ENCODE measurements around the gene FUT6.
"Not testable (repeated sequence)": the region's sequence is repeated elsewhere in the genome, so short reads cannot be mapped to it uniquely, and the experiment has no call there.

The FUT6 gene

DNA sequence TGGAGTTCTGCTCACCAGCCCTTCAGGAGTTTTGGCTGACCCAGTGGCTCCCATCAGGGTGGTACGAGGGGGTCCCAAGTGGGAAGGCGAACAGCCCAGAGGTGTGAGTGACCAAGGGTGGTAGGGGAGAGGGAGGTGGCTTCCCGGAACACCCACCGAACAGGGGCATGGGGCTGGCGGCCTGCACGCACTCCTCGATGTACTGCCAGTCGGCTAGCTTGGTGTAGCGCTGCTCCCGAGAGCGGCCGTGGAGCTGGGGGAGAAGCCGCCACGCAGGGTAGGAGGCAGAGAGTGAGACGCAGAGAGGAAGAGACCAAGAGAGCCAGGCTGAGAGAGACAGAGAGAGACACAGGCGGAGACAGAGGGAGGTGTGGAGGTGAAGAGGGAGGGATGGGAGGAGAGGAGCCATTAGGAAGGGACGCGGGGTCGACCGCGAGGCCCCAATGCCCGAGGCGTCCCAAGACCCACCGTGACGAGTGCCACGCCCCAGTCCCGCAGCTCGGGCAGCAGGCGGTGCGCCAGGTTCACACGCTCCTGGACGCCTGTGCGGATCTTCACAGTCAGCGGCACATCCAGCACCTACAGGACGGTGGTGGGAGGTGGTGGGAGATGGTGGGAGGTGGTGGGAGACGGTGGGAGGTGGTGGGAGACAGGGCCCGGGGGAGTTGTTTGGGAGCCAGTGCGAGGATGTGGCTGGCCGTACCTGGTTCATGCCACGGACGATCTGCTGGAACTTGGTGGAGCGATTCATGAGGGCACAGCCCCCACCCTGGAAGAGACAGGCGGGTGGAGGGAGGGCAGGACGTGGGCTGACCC, 52.7 kb downstream of the FUT6 start:
- no peak for DNase-seq (ENCODE audit: low read depth in 2 of 2)

GRCh38 chr19:5785423-5785822, 54.1 kb downstream of the FUT6 start:
- DNase-seq (ENCODE audit: low read depth in 2 of 2), result no peak

GRCh38 chr19:5784581-5785147, 54.8 kb downstream of the FUT6 start, which contains the start of gene PRR22:
PRR22 (minus strand) TSS chr19:5784746; CDS start chr19:5784660, 86 bp downstream.
- no peak for DNase-seq (ENCODE audit: low read depth in 2 of 2)

GRCh38 chr19:5782945-5783919, 56.3 kb downstream of the FUT6 start:
- DNase-seq (ENCODE audit: low read depth in 2 of 2), result no peak

DNA sequence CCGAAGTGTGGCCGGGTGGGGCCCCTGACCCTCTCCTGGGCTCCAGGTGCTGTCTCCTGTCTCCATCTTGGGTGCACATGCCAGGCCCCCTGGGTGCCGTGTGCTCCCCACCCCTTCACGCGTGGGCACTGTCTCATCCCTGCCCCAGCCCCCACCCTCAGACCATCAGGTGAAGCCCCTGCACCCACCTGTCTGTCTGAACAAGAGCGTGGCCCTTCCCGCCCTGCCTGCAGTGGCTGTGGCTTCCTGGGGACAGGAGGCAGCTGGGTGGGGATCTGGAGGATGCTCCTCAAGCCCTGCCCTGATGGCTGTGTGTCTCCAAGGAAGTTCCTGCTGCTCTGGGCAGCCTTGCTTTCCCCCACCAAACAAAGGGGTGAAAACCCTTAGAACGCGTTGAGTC, 57.2 kb downstream of the FUT6 start:
- DNase-seq (ENCODE audit: low read depth in 2 of 2), result no peak

DNA sequence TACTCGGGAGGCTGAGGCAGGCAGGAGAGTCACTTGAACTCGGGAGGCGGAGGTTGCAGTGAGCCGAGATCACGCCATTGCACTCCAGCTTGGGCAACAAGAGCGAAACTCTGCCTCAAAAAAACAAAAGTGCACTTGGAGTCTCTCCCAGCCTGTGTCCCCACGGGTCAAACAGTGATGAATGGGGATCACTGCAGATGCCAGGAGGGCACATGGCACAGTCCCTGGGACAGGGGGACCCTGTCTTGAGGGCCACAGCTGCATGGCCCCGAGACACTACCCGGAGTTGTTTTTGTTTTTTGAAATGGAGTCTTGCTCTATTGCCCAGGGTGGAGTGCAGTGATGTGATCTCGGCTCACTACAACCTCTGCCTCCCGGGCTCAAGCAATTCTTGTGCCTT, 58.6 kb downstream of the FUT6 start:
- not testable (repeated sequence) for DNase-seq (ENCODE audit: low read depth in 2 of 2)
